PFSK-1 (cell line): ENCODE data around the gene OAF.

ENCODE experiments used
- FOXP2 ChIP-seq: optimal IDR thresholded peaks from 2 replicates; pipeline ENCODE3; 2011; ENCODE audit warnings: borderline replicate concordance, control low read depth, inconsistent platforms; ENCODE audit not compliant: insufficient read depth; ENCODE audit errors: extremely low read length, extremely low read depth
- POLR2AphosphoS5 ChIP-seq: IDR thresholded peaks from 2 replicates; pipeline ENCODE4 v1.6.1; 2012; ENCODE audit warnings: low read depth, mild to moderate bottlenecking, control low read depth, low read length, moderate library complexity
- REST ChIP-seq, 2 experiments: IDR thresholded peaks; 2 replicates each; pipeline versions ENCODE4 v1.6.1 to v1.8.0; 2011 to 2012; ENCODE audit warnings: low read depth in 2 of 2, low read length in 2 of 2, control low read depth in 1 of 2, inconsistent platforms in 1 of 2, mild to moderate bottlenecking in 1 of 2, moderate library complexity in 1 of 2; ENCODE audit not compliant: insufficient read depth in 1 of 2
- SIN3A ChIP-seq: IDR thresholded peaks from 2 replicates; pipeline ENCODE4 v1.6.1; 2012; ENCODE audit warnings: mild to moderate bottlenecking, low read length, moderate library complexity, borderline replicate concordance; ENCODE audit not compliant: insufficient read depth
- TAF1 ChIP-seq: IDR thresholded peaks from 2 replicates; pipeline ENCODE4 v1.6.1; 2012; ENCODE audit warnings: low read length, control low read depth, borderline replicate concordance; ENCODE audit not compliant: insufficient read depth

OAF gene

GRCh38 chr11:120217941-120218694 is 7.3 kb downstream of the OAF start:
- TF ChIP-seq POLR2AphosphoS5: no peak

- TF ChIP-seq FOXP2: no peak
- no peak for TF ChIP-seq POLR2AphosphoS5
- no peak for TF ChIP-seq SIN3A
- TF ChIP-seq REST (IDR thresholded peaks at IDR 0.05; ENCODE audit: insufficient read depth in 1 of 2, low read depth in 2 of 2, low read length in 2 of 2): no peak
- no peak for TF ChIP-seq TAF1
These were observed 7.8 kb downstream of the OAF start for GRCh38 chr11:120218695-120219033.

GRCh38 chr11:120219232-120219937 is 8.6 kb downstream of the OAF start:
- TF ChIP-seq REST (IDR thresholded peaks at IDR 0.05; ENCODE audit: insufficient read depth in 1 of 2, low read depth in 2 of 2, low read length in 2 of 2): no peak
- TF ChIP-seq FOXP2: no peak
- TF ChIP-seq SIN3A: no peak
- no peak for TF ChIP-seq TAF1
- TF ChIP-seq POLR2AphosphoS5: no peak

GRCh38 chr11:120219938-120220746 is 9.3 kb downstream of the OAF start:
- TF ChIP-seq TAF1 (no peak), FOXP2 (no peak), POLR2AphosphoS5 (no peak), SIN3A (no peak), REST (IDR thresholded peaks at IDR 0.05; ENCODE audit: insufficient read depth in 1 of 2, low read depth in 2 of 2, low read length in 2 of 2) (no peak)

- TF ChIP-seq FOXP2 (no peak), TAF1 (no peak), POLR2AphosphoS5 (no peak), SIN3A (no peak), REST (IDR thresholded peaks at IDR 0.05; ENCODE audit: insufficient read depth in 1 of 2, low read depth in 2 of 2, low read length in 2 of 2) (no peak)
These were observed 9.9 kb downstream of the OAF start for GRCh38 chr11:120220747-120221037.
